GM21737 (cell line): ENCODE results near the gene CDK19.
A peak's percentile ranks its signal among the peaks of the same experiment; 100 is the strongest.
"Not testable (repeated sequence)": the region's sequence is repeated elsewhere in the genome, so short reads cannot be mapped to it uniquely, and the experiment has no call there.

Source experiments
- ATAC-seq: cut with Tn5 transposase; IDR thresholded peaks from one replicate; pipeline ENCODE4 v1.9.1; 2021; ENCODE audit warnings: mild to moderate bottlenecking, moderate library complexity; ENCODE audit not compliant: unreplicated experiment

Gene CDK19

GRCh38 chr6:110760589-110760988 is 54.7 kb downstream of the CDK19 start:
- no peak for ATAC-seq

- not testable (repeated sequence) for ATAC-seq
Measured at GRCh38 chr6:110760098-110760497, 55.2 kb downstream of the CDK19 start.

- no peak for ATAC-seq
Measured at GRCh38 chr6:110757926-110758325, 57.3 kb downstream of the CDK19 start.

- no peak for ATAC-seq
Measured at GRCh38 chr6:110756817-110757216, 58.5 kb downstream of the CDK19 start.

GRCh38 chr6:110755411-110755834 is 59.8 kb downstream of the CDK19 start:
- ATAC-seq: no peak

GRCh38 chr6:110753936-110754668 is 61.2 kb downstream of the CDK19 start:
- not testable (repeated sequence) for ATAC-seq

GRCh38 chr6:110748453-110748852 is 66.8 kb downstream of the CDK19 start:
- ATAC-seq: no peak

GRCh38 chr6:110746680-110747079 is 68.6 kb downstream of the CDK19 start:
- ATAC-seq: no peak

- ATAC-seq: no peak
Measured at GRCh38 chr6:110744991-110745390, 70.3 kb downstream of the CDK19 start.

GRCh38 chr6:110742552-110742951 is 72.7 kb downstream of the CDK19 start:
- ATAC-seq: not testable (repeated sequence)

GRCh38 chr6:110741517-110741916 is 73.8 kb downstream of the CDK19 start:
- no peak for ATAC-seq

GRCh38 chr6:110738899-110739365 is 76.3 kb downstream of the CDK19 start:
- peak; percentile 81 for ATAC-seq

GRCh38 chr6:110735666-110736065 is 79.6 kb downstream of the CDK19 start:
- no peak for ATAC-seq

GRCh38 chr6:110731898-110732297 is 83.4 kb downstream of the CDK19 start:
- no peak for ATAC-seq

- no peak for ATAC-seq
Measured at GRCh38 chr6:110731196-110731595, 84.1 kb downstream of the CDK19 start.

- ATAC-seq: peak; percentile 68
Measured at GRCh38 chr6:110728501-110728900, 86.8 kb downstream of the CDK19 start.

- ATAC-seq: no peak
Measured at GRCh38 chr6:110723017-110723416, 92.3 kb downstream of the CDK19 start.

- ATAC-seq: no peak
Measured at GRCh38 chr6:110720066-110720465, 95.2 kb downstream of the CDK19 start.

- not testable (repeated sequence) for ATAC-seq
Measured at GRCh38 chr6:110719601-110720000, 95.7 kb downstream of the CDK19 start.

GRCh38 chr6:110714143-110714542 is 101.1 kb downstream of the CDK19 start:
- no peak for ATAC-seq

- ATAC-seq: no peak
Measured at GRCh38 chr6:110712238-110712637, 103.0 kb downstream of the CDK19 start.

GRCh38 chr6:110710115-110710514 is 105.2 kb downstream of the CDK19 start:
- ATAC-seq: no peak
